Measurements from ENCODE around the gene MAP3K4.
"Not testable (repeated sequence)": the region's sequence is repeated elsewhere in the genome, so short reads cannot be mapped to it uniquely, and the experiment has no call there.

The MAP3K4 gene

GRCh38 chr6:161105408-161105807 is 113.8 kb downstream of the MAP3K4 start:
- Histone ChIP-seq H3K4me3 (no peak overlapping the region), H3K27ac (no peak overlapping the region)

GRCh38 chr6:161107779-161108730 is 116.5 kb downstream of the MAP3K4 start:
- H3K27ac ChIP-seq, result no peak overlapping the region

GRCh38 chr6:161108916-161109315 is 117.3 kb downstream of the MAP3K4 start:
- no peak overlapping the region for H3K27ac ChIP-seq
- no peak overlapping the region for H3K4me3 ChIP-seq

More at GRCh38 chr6:161107779-161108730, 116.5 kb downstream of the MAP3K4 start:
- H3K4me3 ChIP-seq, result no peak overlapping the region

- Histone ChIP-seq H3K27ac (no peak overlapping the region), H3K4me3 (no peak overlapping the region)
Measured at GRCh38 chr6:161109366-161109765, 117.8 kb downstream of the MAP3K4 start.

GRCh38 chr6:161110028-161110779 is 118.6 kb downstream of the MAP3K4 start:
- no peak overlapping the region for H3K27ac ChIP-seq

GRCh38 chr6:161111261-161111660 is 119.7 kb downstream of the MAP3K4 start:
- Histone ChIP-seq H3K27ac (peak overlapping the region in 1 of 21 experiments; percentile 44), H3K4me3 (no peak overlapping the region)

More at GRCh38 chr6:161110028-161110779, 118.6 kb downstream of the MAP3K4 start:
- H3K4me3 ChIP-seq, result no peak overlapping the region

GRCh38 chr6:161115468-161115867 is 123.9 kb downstream of the MAP3K4 start:
- H3K27ac ChIP-seq, result no peak overlapping the region
- no peak overlapping the region for H3K4me3 ChIP-seq

GRCh38 chr6:161116554-161116953 is 125.0 kb downstream of the MAP3K4 start:
- no peak overlapping the region for H3K4me3 ChIP-seq
- no peak overlapping the region for H3K27ac ChIP-seq

GRCh38 chr6:161117308-161117707 is 125.7 kb downstream of the MAP3K4 start:
- no peak overlapping the region for H3K4me3 ChIP-seq
- H3K27ac ChIP-seq, result no peak overlapping the region

GRCh38 chr6:161117942-161118341 is 126.4 kb downstream of the MAP3K4 start:
- Histone ChIP-seq H3K27ac (no peak overlapping the region), H3K4me3 (no peak overlapping the region)

- H3K27ac ChIP-seq, H3K4me3 ChIP-seq: not testable (repeated sequence)
Measured at GRCh38 chr6:161123319-161123718, 131.8 kb downstream of the MAP3K4 start.

GRCh38 chr6:161125591-161125990 is 134.0 kb downstream of the MAP3K4 start:
- no peak overlapping the region for H3K4me3 ChIP-seq
- H3K27ac ChIP-seq, result no peak overlapping the region

- H3K4me3 ChIP-seq, result no peak overlapping the region
- no peak overlapping the region for H3K27ac ChIP-seq
Measured at GRCh38 chr6:161127071-161127740, 135.6 kb downstream of the MAP3K4 start.

- Histone ChIP-seq H3K4me3 (no peak overlapping the region), H3K27ac (no peak overlapping the region)
Measured at GRCh38 chr6:161128230-161128629, 136.7 kb downstream of the MAP3K4 start.

GRCh38 chr6:161128680-161129196 is 137.2 kb downstream of the MAP3K4 start:
- H3K4me3 ChIP-seq, result no peak overlapping the region

GRCh38 chr6:161130541-161130940 is 139.0 kb downstream of the MAP3K4 start:
- H3K4me3 ChIP-seq, result no peak overlapping the region
- H3K27ac ChIP-seq, result no peak overlapping the region

More at GRCh38 chr6:161128680-161129196, 137.2 kb downstream of the MAP3K4 start:
- H3K27ac ChIP-seq, result no peak overlapping the region

GRCh38 chr6:161130967-161131766 is 139.6 kb downstream of the MAP3K4 start:
- no peak overlapping the region for H3K4me3 ChIP-seq
- no peak overlapping the region for H3K27ac ChIP-seq

GRCh38 chr6:161132384-161132783 is 140.8 kb downstream of the MAP3K4 start:
- Histone ChIP-seq H3K27ac (no peak overlapping the region), H3K4me3 (no peak overlapping the region)

- H3K4me3 ChIP-seq, result no peak overlapping the region
- no peak overlapping the region for H3K27ac ChIP-seq
Measured at GRCh38 chr6:161133963-161134362, 142.4 kb downstream of the MAP3K4 start.
